IPS-18c (cell line): ENCODE measurements around the gene KCND2.

ENCODE experiments used
- H3K4me3 ChIP-seq: 2 replicates; pipeline ENCODE4 v1.7.0; 2013; ENCODE audit warnings: low read depth, mild to moderate bottlenecking, low read length, moderate library complexity; ENCODE audit not compliant: insufficient read depth
- H3K9me3 ChIP-seq: one replicate; pipeline ENCODE4 v1.6.1; 2013; ENCODE audit warnings: mild to moderate bottlenecking, low read length, moderate library complexity; ENCODE audit not compliant: control insufficient read depth, insufficient read depth

KCND2 gene

GRCh38 chr7:120444650-120445049 lies 171.7 kb downstream of the KCND2 start:
- Histone ChIP-seq H3K4me3 (no peak overlapping the region), H3K9me3 (no peaks in the 10 kb centered on the region)

- H3K9me3 ChIP-seq, result no peaks in the 10 kb centered on the region
- H3K4me3 ChIP-seq, result no peak overlapping the region
Observed at GRCh38 chr7:120445276-120445675, 172.3 kb downstream of the KCND2 start.

- peaks cover 10% of the 10 kb centered on the region for H3K9me3 ChIP-seq
- no peak overlapping the region for H3K4me3 ChIP-seq
Observed at GRCh38 chr7:120452665-120453064, 179.7 kb downstream of the KCND2 start.

- H3K9me3 ChIP-seq, result peaks cover 11% of the 10 kb centered on the region
- H3K4me3 ChIP-seq, result peak overlapping the region; percentile 15; the same call in 1 of the 2 replicates
Observed at GRCh38 chr7:120456699-120457098, 183.7 kb downstream of the KCND2 start.

GRCh38 chr7:120460949-120461348 lies 188.0 kb downstream of the KCND2 start:
- no peak overlapping the region for H3K4me3 ChIP-seq
- H3K9me3 ChIP-seq, result peaks cover 8% of the 10 kb centered on the region

- H3K9me3 ChIP-seq, result no peaks in the 10 kb centered on the region
- H3K4me3 ChIP-seq, result no peak overlapping the region
Observed at GRCh38 chr7:120462991-120463390, 190.0 kb downstream of the KCND2 start.

- H3K9me3 ChIP-seq, result no peaks in the 10 kb centered on the region
- H3K4me3 ChIP-seq, result no peak overlapping the region
Observed at GRCh38 chr7:120464104-120464503, 191.1 kb downstream of the KCND2 start.

GRCh38 chr7:120467676-120468075 lies 194.7 kb downstream of the KCND2 start:
- Histone ChIP-seq H3K9me3 (no peaks in the 10 kb centered on the region), H3K4me3 (no peak overlapping the region)

- Histone ChIP-seq H3K4me3 (no peak overlapping the region), H3K9me3 (no peaks in the 10 kb centered on the region)
Observed at GRCh38 chr7:120468611-120469010, 195.6 kb downstream of the KCND2 start.

GRCh38 chr7:120472892-120473291 lies 199.9 kb downstream of the KCND2 start:
- Histone ChIP-seq H3K9me3 (no peaks in the 10 kb centered on the region), H3K4me3 (no peak overlapping the region)

GRCh38 chr7:120473352-120473751 lies 200.4 kb downstream of the KCND2 start:
- no peak overlapping the region for H3K4me3 ChIP-seq
- no peaks in the 10 kb centered on the region for H3K9me3 ChIP-seq

GRCh38 chr7:120475994-120476393 lies 203.0 kb downstream of the KCND2 start:
- H3K9me3 ChIP-seq, result no peaks in the 10 kb centered on the region
- H3K4me3 ChIP-seq, result no peak overlapping the region

GRCh38 chr7:120480472-120480871 lies 207.5 kb downstream of the KCND2 start:
- no peaks in the 10 kb centered on the region for H3K9me3 ChIP-seq
- no peak overlapping the region for H3K4me3 ChIP-seq

- H3K4me3 ChIP-seq, result no peak overlapping the region
- no peaks in the 10 kb centered on the region for H3K9me3 ChIP-seq
Observed at GRCh38 chr7:120480930-120481329, 208.0 kb downstream of the KCND2 start.

- no peak overlapping the region for H3K4me3 ChIP-seq
- no peaks in the 10 kb centered on the region for H3K9me3 ChIP-seq
Observed at GRCh38 chr7:120486164-120486563, 213.2 kb downstream of the KCND2 start.

GRCh38 chr7:120502132-120502531 lies 229.2 kb downstream of the KCND2 start:
- Histone ChIP-seq H3K9me3 (no peaks in the 10 kb centered on the region), H3K4me3 (no peak overlapping the region)

GRCh38 chr7:120502825-120503224 lies 229.8 kb downstream of the KCND2 start:
- no peaks in the 10 kb centered on the region for H3K9me3 ChIP-seq
- H3K4me3 ChIP-seq, result no peak overlapping the region

- Histone ChIP-seq H3K4me3 (no peak overlapping the region), H3K9me3 (no peaks in the 10 kb centered on the region)
Observed at GRCh38 chr7:120504386-120504785, 231.4 kb downstream of the KCND2 start.

GRCh38 chr7:120505770-120506169 lies 232.8 kb downstream of the KCND2 start:
- Histone ChIP-seq H3K9me3 (no peaks in the 10 kb centered on the region), H3K4me3 (no peak overlapping the region)
